Heart left ventricle (tissue), 16 donors: Measurements from ENCODE around the gene RPAP3. TPM values are rescaled to one million over a fixed set of nuclear protein-coding genes. Genes with fewer than 3 reads are reported as not detected.

Experiments used
- ATAC-seq, 4 donors: fragments of 200-7000 bp; cut with Tn5 transposase; one replicate each; pipeline ENCODE4 v1.9.1; 2020 to 2022; ENCODE audit warnings: moderate library complexity in 4 of 4, mild to moderate bottlenecking in 3 of 4, moderate number of reproducible peaks in 1 of 4
- DNase-seq, 5 donors: peaks; one replicate each; pipeline ENCODE4 v3.0.0-alpha.2; 2020
- H3K27ac ChIP-seq, 12 donors: fragments of 200-600 bp; sonication (generic) in 4 of 12; one replicate each; pipeline versions ENCODE4 v1.5.0 to v1.8.0; 2016 to 2022; ENCODE audit warnings: mild to moderate bottlenecking in 2 of 12
- H3K27me3 ChIP-seq, 9 donors: fragments of 200-600 bp; sonication (generic) in 2 of 9; one replicate each; pipeline versions ENCODE4 v1.5.1 to v1.8.0; 2016 to 2022; ENCODE audit warnings: mild to moderate bottlenecking in 3 of 9
- H3K36me3 ChIP-seq, 9 donors: fragments of 200-600 bp; sonication (generic) in 2 of 9; one replicate each; pipeline versions ENCODE4 v1.5.0 to v1.8.0; 2018 to 2022; ENCODE audit warnings: mild to moderate bottlenecking in 2 of 9
- H3K4me1 ChIP-seq, 12 donors: fragments of 200-600 bp; sonication (generic) in 4 of 12; one replicate each; pipeline versions ENCODE4 v1.5.0 to v1.8.0; 2016 to 2022; ENCODE audit warnings: mild to moderate bottlenecking in 3 of 12
- H3K4me3 ChIP-seq, 12 donors: fragments of 200-600 bp; sonication (generic) in 4 of 12; one replicate each; pipeline versions ENCODE4 v1.5.0 to v1.8.0; 2017 to 2022; ENCODE audit warnings: mild to moderate bottlenecking in 9 of 12, moderate library complexity in 4 of 12
- H3K9me3 ChIP-seq, 12 donors: fragments of 200-600 bp; sonication (generic) in 4 of 12; one replicate each; pipeline versions ENCODE4 v1.5.0 to v1.8.0; 2016 to 2022; ENCODE audit warnings: mild to moderate bottlenecking in 1 of 12
- CTCF ChIP-seq, 12 donors: fragments of 200-600 bp; sonication (generic) in 4 of 12; IDR thresholded peaks; one replicate each; pipeline versions ENCODE4 v1.5.0 to v1.8.0; 2018 to 2022; ENCODE audit warnings: antibody characterized with exemption in 12 of 12, mild to moderate bottlenecking in 5 of 12
- POLR2A ChIP-seq, 2 donors: fragments of 450-650 bp; IDR thresholded peaks; one replicate each; pipeline ENCODE4 v1.6.1; 2017; ENCODE audit warnings: antibody characterized with exemption in 2 of 2, mild to moderate bottlenecking in 2 of 2, moderate library complexity in 2 of 2
- WGBS, 4 donors: extraction: QIAGEN DNeasy Blood & Tissue Kit in 2 of 4; methylation state at CpG; one replicate each; pipeline versions ENCODE4 v1.1.5 to v1.1.7; 2013 to 2018; 5-methylcytosine and 5-hydroxymethylcytosine counted together
- intact Hi-C, 10 donors: fragments of 100-400 bp; cut with DNase I; formaldehyde crosslinking; loops; one replicate each; pipeline versions ENCODE4 v1.11.1 to v1.14.2; 2022
- polyA plus RNA-seq, 2 donors: library from polyadenylated mRNA; stranded (reverse); fragments of 200-250 nt; gene quantifications; one replicate each; pipeline ENCODE4 v1.2.3, GENCODE V29; 2013
- total RNA-seq, 9 donors: library from RNA; depleted of rRNA in 2 of 9; stranded (reverse); fragments of >200 nt in 2 of 9; fragmentation: NEBNext Ultra II Directional in 3 of 9; extraction: Animal tissue kit (Norgen Biotek cat#: 25700) in 3 of 9; gene quantifications; one replicate each; pipeline versions ENCODE4 v1.1.0 to v1.2.4, GENCODE V29; 2016 to 2023
- donor health status: ischemic (EF 13 %, LVEDD 7.1; RV severe dilation, severe dysfunction).
- donor health status: healthy with polysubstance abuse.
- donor health status: DM: no; HTN: yes; CAD: no.
- donor health status: DM: no; HTN: no; CAD: no.
- donor health status: ischemic (EF 25% LVEDD 6.9; RV normal size, moderate dysfunction).
- donor health status: ischemic (EF 25% LVEDD 5.7; RV mildly dilated, moderate dysfunction).
- donor health status: healthy.
- donor health status: DM: yes; HTN: yes; CAD: no.
- donor health status: ischemic (EF 35%, LVEDD 5.7; RV mildly dilated, moderate dysfunction).
- donor health status: nonischemic (EF 11% LVEDD 7.7; RV severe dilation, severe dysfunction).
- donor health status: DM: yes; HTN: yes; CAD: no.
- donor health status: PGD.
- donor health status: ischemic (EF 29% LVEDD 5.4; RV normal size, mild dysfunction).
- donor health status: nonischemic (EF 23%, LVEDD 6.1; RV moderate dilation, normal function).

Gene RPAP3
- total and polyA plus RNA-seq, 11 donors, result 7.2 to 25.2 (median 21.7) TPM

- Histone ChIP-seq H3K4me3 (no peak overlapping the region), H3K27me3 (no peaks in the 10 kb centered on the region), H3K27ac (no peak overlapping the region), H3K36me3 (no peaks in the 10 kb centered on the region), H3K4me1 (peaks cover 7 to 69% (median 25%) of the 10 kb centered on the region in 12 donors), H3K9me3 (no peaks in the 10 kb centered on the region)
- ATAC-seq (no peak), DNase-seq (no peak)
- intact Hi-C loops, result loop anchor here in 5 of 10 donors (10.0 kb wide), 3 partner anchors 233 to 253 kb away; partner anchors contain the start of gene TMEM106C (in 2 of the 5)
- TF ChIP-seq CTCF (IDR thresholded peaks at IDR 0.05), result no peak
- 88 to 95% (median 93%) methylated on average over 4 to 5 of the region's 5 CpGs for WGBS, 4 donors
Measured at GRCh38 chr12:47711448-47711847, 5.6 kb upstream of the RPAP3 start.

GRCh38 chr12:47710278-47710677, 4.4 kb upstream of the RPAP3 start:
- no peak for ATAC-seq
- DNase-seq, result no peak
- H3K9me3 ChIP-seq, result no peaks in the 10 kb centered on the region
- no peaks in the 10 kb centered on the region for H3K36me3 ChIP-seq
- no peak overlapping the region for H3K4me3 ChIP-seq
- H3K27me3 ChIP-seq, result no peaks in the 10 kb centered on the region
- TF ChIP-seq POLR2A (IDR thresholded peaks at IDR 0.05), result no peak
- no peak for TF ChIP-seq CTCF (IDR thresholded peaks at IDR 0.05)
- H3K4me1 ChIP-seq, result peaks cover 0 to 60% (median 16%) of the 10 kb centered on the region in 12 donors
- peak overlapping the region in 1 of 12 donors; percentile 72 for H3K27ac ChIP-seq
- intact Hi-C loops, result loop anchor here in 5 of 10 donors (10.0 kb wide), 3 partner anchors 235 to 255 kb away; partner anchors contain the start of gene TMEM106C (in 2 of the 5)

GRCh38 chr12:47709671-47710070, 3.8 kb upstream of the RPAP3 start:
- peak overlapping the region in 1 of 12 donors; percentile 72 for H3K27ac ChIP-seq
- H3K36me3 ChIP-seq, result no peaks in the 10 kb centered on the region
- TF ChIP-seq POLR2A (IDR thresholded peaks at IDR 0.05) (no peak), CTCF (IDR thresholded peaks at IDR 0.05) (no peak)
- H3K9me3 ChIP-seq, result no peaks in the 10 kb centered on the region
- DNase-seq (no peak), ATAC-seq (no peak)
- peaks cover 0 to 60% (median 15%) of the 10 kb centered on the region in 12 donors for H3K4me1 ChIP-seq
- WGBS, 4 donors, result 87 to 100% (median 90%) methylated on average over 2 of the region's 2 CpGs
- intact Hi-C loops, result loop anchor here in 5 of 10 donors (10.0 kb wide), 3 partner anchors 235 to 255 kb away; partner anchors contain the start of gene TMEM106C (in 2 of the 5)
- no peak overlapping the region for H3K4me3 ChIP-seq
- H3K27me3 ChIP-seq, result no peaks in the 10 kb centered on the region

- DNase-seq (no peak), ATAC-seq (no peak)
- Histone ChIP-seq H3K27ac (peak overlapping the region in 1 of 12 donors; percentile 72), H3K27me3 (no peaks in the 10 kb centered on the region), H3K9me3 (no peaks in the 10 kb centered on the region), H3K36me3 (no peaks in the 10 kb centered on the region), H3K4me3 (no peak overlapping the region), H3K4me1 (peaks cover 0 to 57% (median 13%) of the 10 kb centered on the region in 12 donors)
- no peak for TF ChIP-seq POLR2A (IDR thresholded peaks at IDR 0.05)
- TF ChIP-seq CTCF (IDR thresholded peaks at IDR 0.05), result no peak
- intact Hi-C loops, result no loop called here
- 87 to 94% (median 90%) methylated on average over 4 of the region's 4 CpGs for WGBS, 4 donors
Measured at GRCh38 chr12:47709237-47709636, 3.4 kb upstream of the RPAP3 start.
